Cardiac septum (tissue), 1 donor: ENCODE data around the gene MTARC2. TPM values are rescaled to one million over a fixed set of nuclear protein-coding genes. Genes with fewer than 3 reads are reported as not detected.
A peak's percentile ranks its signal among the peaks of the same experiment; 100 is the strongest.

ENCODE experiments used
- DNase-seq: peaks from one replicate; pipeline ENCODE4 v3.0.0-alpha.2; 2020; ENCODE audit warnings: low spot score
- intact Hi-C: fragments of 100-400 bp; cut with DNase I; formaldehyde crosslinking; loops from one replicate; pipeline ENCODE4 v1.14.0; 2022
- total RNA-seq: library from RNA; stranded (reverse); fragmentation: NEBNext Ultra II Directional; extraction: Animal tissue kit (Norgen Biotek cat#: 25700); gene quantifications from one replicate; pipeline ENCODE4 v1.2.1, GENCODE V29; 2021
- donor health status: DM: no; HTN: no; CAD: no.

MTARC2 gene
- total RNA-seq, 1 donor from 2014 or later, result 22.1 TPM

- intact Hi-C loops, result loop anchor here (5.0 kb wide), 1 partner anchor 57 kb away; no protein-coding TSS in a partner anchor
- no peak for DNase-seq
These were observed 41.5 kb downstream of the MTARC2 start for GRCh38 chr1:220789532-220790147.

GRCh38 chr1:220791285-220791684 is 43.2 kb downstream of the MTARC2 start:
- intact Hi-C loops, result no loop called here
- no peak for DNase-seq

- intact Hi-C loops, result no loop called here
- no peak for DNase-seq
These were observed 43.8 kb downstream of the MTARC2 start for GRCh38 chr1:220791956-220792355.

GRCh38 chr1:220796530-220796929 is 48.4 kb downstream of the MTARC2 start:
- no peak for DNase-seq
- intact Hi-C loops, result no loop called here

- no peak for DNase-seq
- intact Hi-C loops, result no loop called here
These were observed 48.9 kb downstream of the MTARC2 start for GRCh38 chr1:220797044-220797443.

GRCh38 chr1:220797553-220797952 is 49.4 kb downstream of the MTARC2 start:
- intact Hi-C loops, result no loop called here
- no peak for DNase-seq

GRCh38 chr1:220798338-220798737 is 50.2 kb downstream of the MTARC2 start:
- no peak for DNase-seq
- intact Hi-C loops, result no loop called here

GRCh38 chr1:220800262-220800661 is 52.1 kb downstream of the MTARC2 start:
- no peak for DNase-seq
- intact Hi-C loops, result no loop called here

- DNase-seq, result no peak
- intact Hi-C loops, result no loop called here
These were observed 55.5 kb downstream of the MTARC2 start for GRCh38 chr1:220803401-220804201.

- no peak for DNase-seq
- intact Hi-C loops, result no loop called here
These were observed 56.1 kb downstream of the MTARC2 start for GRCh38 chr1:220804202-220804586.

GRCh38 chr1:220806408-220806807 is 58.3 kb downstream of the MTARC2 start:
- intact Hi-C loops, result no loop called here
- DNase-seq, result no peak

- intact Hi-C loops, result no loop called here
- DNase-seq, result no peak
These were observed 59.6 kb downstream of the MTARC2 start for GRCh38 chr1:220807726-220808125.

GRCh38 chr1:220808345-220809186 is 60.4 kb downstream of the MTARC2 start:
- intact Hi-C loops, result no loop called here
- no peak for DNase-seq

GRCh38 chr1:220809187-220809550 is 61.0 kb downstream of the MTARC2 start:
- no peak for DNase-seq
- intact Hi-C loops, result no loop called here

- no peak for DNase-seq
- intact Hi-C loops, result loop anchor here (2.0 to 10.0 kb wide), 3 partner anchors 65 to 621 kb away; no protein-coding TSS in a partner anchor
These were observed 61.6 kb downstream of the MTARC2 start for GRCh38 chr1:220809704-220810103.

GRCh38 chr1:220810179-220810653 is 62.1 kb downstream of the MTARC2 start:
- intact Hi-C loops, result loop anchor here (2.0 to 10.0 kb wide), 3 partner anchors 65 to 621 kb away; no protein-coding TSS in a partner anchor
- DNase-seq, result peak; percentile 92

GRCh38 chr1:220810963-220811362 is 62.8 kb downstream of the MTARC2 start:
- DNase-seq, result no peak
- intact Hi-C loops, result loop anchor here (2.0 to 10.0 kb wide), 3 partner anchors 64 to 620 kb away; no protein-coding TSS in a partner anchor

- no peak for DNase-seq
- intact Hi-C loops, result loop anchor here (2.0 to 10.0 kb wide), 3 partner anchors 63 to 619 kb away; no protein-coding TSS in a partner anchor
These were observed 63.6 kb downstream of the MTARC2 start for GRCh38 chr1:220811695-220812094.

- no peak for DNase-seq
- intact Hi-C loops, result loop anchor here (10.0 kb wide), 1 partner anchor 392 kb away; no protein-coding TSS in a partner anchor
These were observed 64.2 kb downstream of the MTARC2 start for GRCh38 chr1:220812308-220812707.

- intact Hi-C loops, result loop anchor here (10.0 kb wide), 1 partner anchor 392 kb away; no protein-coding TSS in a partner anchor
These were observed 64.9 kb downstream of the MTARC2 start for GRCh38 chr1:220813013-220813412.

More at GRCh38 chr1:220813013-220813412, 64.9 kb downstream of the MTARC2 start:
- no peak for DNase-seq
